ENCODE data around the gene ZNF385C. TPM values are rescaled to one million over a fixed set of nuclear protein-coding genes. Genes with fewer than 3 reads are reported as not detected.
A peak's percentile ranks its signal among the peaks of the same experiment; 100 is the strongest.

Gene ZNF385C
- total RNA-seq, 6 donors from 2014 or later = 0.30 to 2.1 (median 0.44) TPM

DNA sequence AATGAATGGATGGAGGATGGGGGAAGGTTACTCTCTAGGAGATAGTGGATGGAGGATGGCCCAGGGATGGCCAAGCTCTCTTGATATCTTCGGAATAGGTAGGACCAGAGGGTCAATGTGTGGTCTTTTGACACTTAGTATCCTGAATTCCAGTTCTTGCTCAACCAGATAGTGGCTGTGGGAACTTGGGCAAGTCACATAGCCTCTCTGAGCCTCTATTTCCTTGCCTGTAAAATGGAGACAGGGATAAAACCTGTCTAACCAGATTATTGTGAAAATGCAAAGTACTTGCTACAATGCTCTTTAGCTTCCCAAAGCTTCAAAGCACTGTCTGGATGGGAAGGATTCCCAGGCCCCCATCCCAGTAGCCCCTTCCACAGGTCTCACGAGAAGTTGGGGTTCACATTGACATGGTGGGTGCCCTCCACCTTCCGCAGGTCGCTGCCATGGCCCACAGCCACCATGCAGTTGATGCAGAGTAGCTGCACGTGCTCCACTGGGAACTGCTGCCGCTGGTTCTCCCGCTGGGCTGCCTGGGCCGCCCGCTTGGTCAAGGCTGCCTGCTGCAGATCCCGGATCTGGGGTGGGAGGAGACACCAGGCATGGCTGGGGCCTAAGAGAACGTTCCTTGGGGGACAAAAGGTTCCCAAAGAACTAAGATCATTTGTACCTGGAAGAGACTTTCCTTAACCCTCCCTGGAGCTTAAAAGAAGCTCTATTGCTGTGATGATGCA is 5.1 kb upstream of the ZNF385C start:
- ATAC-seq (ENCODE audit: low FRiP score in 2 of 2) = no peak
- H3K27ac ChIP-seq = no peak overlapping the region
- peaks cover 0 to under 1% (median 0%) of the 10 kb centered on the region in 4 donors for H3K27me3 ChIP-seq
- no peak for TF ChIP-seq EP300 (IDR thresholded peaks at IDR 0.05)
- TF ChIP-seq POLR2A (IDR thresholded peaks at IDR 0.05) = no peak
- TF ChIP-seq CTCF (IDR thresholded peaks at IDR 0.05) = no peak
- no peak for TF ChIP-seq POLR2AphosphoS5 (IDR thresholded peaks at IDR 0.05)
- H3K4me3 ChIP-seq = no peak overlapping the region
- H3K9me3 ChIP-seq = no peaks in the 10 kb centered on the region
- H3K4me1 ChIP-seq = peaks cover under 1 to 17% (median 8%) of the 10 kb centered on the region in 4 donors
- DNase-seq = no peak
- peaks cover 0 to 31% (median 15%) of the 10 kb centered on the region in 4 donors for H3K36me3 ChIP-seq
- 81 to 88% methylated on average over 6 to 7 of the region's 11 CpGs for WGBS, 2 donors

DNA sequence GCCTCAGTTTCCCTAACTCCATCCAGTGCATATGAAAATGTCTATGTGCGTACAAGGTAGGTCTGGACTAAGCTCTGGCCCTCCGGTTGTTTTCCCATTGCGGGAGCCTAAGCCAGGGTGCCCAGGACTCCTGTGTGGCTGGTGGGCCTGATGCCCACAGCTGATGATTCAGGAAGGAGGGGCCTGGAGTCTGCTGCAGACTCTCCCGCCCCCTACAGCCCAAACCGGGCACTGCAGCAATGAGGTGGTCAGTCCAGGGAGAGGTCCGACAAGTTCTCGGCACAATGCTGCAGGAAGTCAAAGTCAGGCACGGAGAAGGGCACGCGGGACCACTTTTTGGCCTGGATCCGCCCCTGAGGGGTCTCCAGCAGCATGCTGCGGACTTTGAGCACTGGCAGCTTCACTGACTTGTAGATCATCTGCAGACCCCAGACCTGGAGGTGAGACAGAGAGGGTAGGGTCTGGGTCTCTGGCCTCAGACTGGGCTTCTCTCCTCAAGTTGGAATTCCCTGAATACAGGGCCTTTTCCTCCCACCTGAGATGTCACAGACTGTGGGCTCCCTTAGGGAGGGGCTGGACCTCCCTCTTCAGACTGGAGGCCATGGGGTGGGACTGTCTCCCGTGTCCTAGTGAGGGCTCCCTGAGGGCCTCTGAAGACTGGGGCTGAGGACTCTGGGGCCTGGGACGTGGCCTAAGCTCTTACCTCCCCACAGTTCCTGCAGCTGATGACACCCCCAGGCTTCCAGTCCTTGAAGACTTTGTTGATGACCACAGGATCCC is 3.4 kb upstream of the ZNF385C start:
- TF ChIP-seq EP300 (IDR thresholded peaks at IDR 0.05) (no peak), POLR2AphosphoS5 (IDR thresholded peaks at IDR 0.05) (no peak), CTCF (IDR thresholded peaks at IDR 0.05) (peak; percentile 72 to 88 (median 80)), POLR2A (IDR thresholded peaks at IDR 0.05) (no peak)
- Histone ChIP-seq H3K9me3 (no peaks in the 10 kb centered on the region), H3K36me3 (peaks cover 0 to 30% (median 15%) of the 10 kb centered on the region in 4 donors), H3K27ac (no peak overlapping the region), H3K4me3 (no peak overlapping the region), H3K4me1 (peaks cover 7 to 12% (median 10%) of the 10 kb centered on the region in 4 donors), H3K27me3 (peaks cover 0 to 12% (median 4%) of the 10 kb centered on the region in 4 donors)
- peak in 1 of 2 donors; percentile 68 for DNase-seq
- ATAC-seq (ENCODE audit: low FRiP score in 2 of 2) = peak; percentile 56 to 87
- 48 to 79% methylated on average over 5 to 13 of the region's 14 CpGs for WGBS, 2 donors

GRCh38 chr17:42098730-42099399 is 592 bp upstream of the ZNF385C start:
- ATAC-seq (ENCODE audit: low FRiP score in 2 of 2) = no peak
- peak overlapping the region in 1 of 4 donors; percentile 17 for H3K4me3 ChIP-seq

More at GRCh38 chr17:42098730-42099399, 592 bp upstream of the ZNF385C start:
- no peak overlapping the region for H3K27ac ChIP-seq
- H3K27me3 ChIP-seq = peaks cover 0 to 12% (median 4%) of the 10 kb centered on the region in 4 donors
- peaks cover 0 to 10% (median 4%) of the 10 kb centered on the region in 4 donors for H3K36me3 ChIP-seq
- H3K9me3 ChIP-seq = no peaks in the 10 kb centered on the region
- DNase-seq = no peak
- 68 to 71% methylated on average over 11 to 14 of the region's 14 CpGs for WGBS, 2 donors
- H3K4me1 ChIP-seq = peaks cover 7 to 12% (median 10%) of the 10 kb centered on the region in 4 donors
- TF ChIP-seq CTCF (IDR thresholded peaks at IDR 0.05) (no peak), EP300 (IDR thresholded peaks at IDR 0.05) (no peak), POLR2AphosphoS5 (IDR thresholded peaks at IDR 0.05) (no peak), POLR2A (IDR thresholded peaks at IDR 0.05) (no peak)
